Astrocyte (in vitro differentiated cells and primary cell): Measurements from ENCODE around the gene HNRNPUL2. TPM values are rescaled to one million over a fixed set of nuclear protein-coding genes. Genes with fewer than 3 reads are reported as not detected.

ENCODE experiments used
- DNase-seq: peaks from one replicate; pipeline ENCODE4 v3.0.0-alpha.2; 2010; ENCODE audit warnings: low read depth
- FAIRE-seq: peaks from 2 replicates; lab custom pipeline; 2011; peaks lifted over from hg19 to GRCh38; lab: Jason Lieb, UNC
- H2AFZ ChIP-seq: 2 replicates; pipeline ENCODE4 v1.6.0; 2012; ENCODE audit warnings: low read depth, low read length, inconsistent platforms
- H3K27ac ChIP-seq: 2 replicates; pipeline ENCODE4 v1.5.1; 2011; ENCODE audit warnings: low read depth, low read length, inconsistent platforms
- H3K27me3 ChIP-seq: 2 replicates; pipeline ENCODE4 v1.6.0; 2011; ENCODE audit warnings: low read length, inconsistent platforms; ENCODE audit not compliant: insufficient read depth
- H3K36me3 ChIP-seq: 2 replicates; pipeline ENCODE4 v1.5.1; 2011; ENCODE audit warnings: low read length, inconsistent platforms; ENCODE audit not compliant: insufficient read depth
- H3K4me1 ChIP-seq: 2 replicates; pipeline ENCODE4 v1.5.1; 2011; ENCODE audit warnings: low read length, inconsistent platforms; ENCODE audit not compliant: insufficient read depth
- H3K4me2 ChIP-seq: 2 replicates; pipeline ENCODE4 v1.6.0; 2012; ENCODE audit warnings: low read length, inconsistent platforms
- H3K4me3 ChIP-seq: 2 replicates; pipeline ENCODE4 v1.5.1; 2011; ENCODE audit warnings: low read depth, mild to moderate bottlenecking, low read length, inconsistent platforms; ENCODE audit not compliant: insufficient read depth
- H3K79me2 ChIP-seq: 2 replicates; pipeline ENCODE4 v1.6.0; 2012; ENCODE audit warnings: mild to moderate bottlenecking, low read length, inconsistent platforms; ENCODE audit not compliant: insufficient read depth
- H3K9ac ChIP-seq: 2 replicates; pipeline ENCODE4 v1.6.0; 2012; ENCODE audit warnings: mild to moderate bottlenecking, low read length, inconsistent platforms
- H3K9me3 ChIP-seq: 2 replicates; pipeline ENCODE4 v1.5.1; 2012; ENCODE audit warnings: low read depth, mild to moderate bottlenecking, low read length, inconsistent platforms; ENCODE audit not compliant: insufficient read depth
- H4K20me1 ChIP-seq: 2 replicates; pipeline ENCODE4 v1.6.0; 2012; ENCODE audit warnings: low read length, inconsistent platforms; ENCODE audit not compliant: insufficient read depth
- H3K27ac Mint-ChIP-seq: one replicate; pipeline ENCODE4 v1.8.0; 2021; ENCODE audit warnings: mild to moderate bottlenecking, mixed read lengths; ENCODE audit not compliant: unreplicated experiment
- H3K27me3 Mint-ChIP-seq: one replicate; pipeline ENCODE4 v1.8.0; 2021; ENCODE audit warnings: low read depth, mixed read lengths; ENCODE audit not compliant: unreplicated experiment
- H3K36me3 Mint-ChIP-seq: one replicate; pipeline ENCODE4 v1.8.0; 2021; ENCODE audit warnings: low read depth, mixed read lengths; ENCODE audit not compliant: unreplicated experiment
- H3K4me1 Mint-ChIP-seq: one replicate; pipeline ENCODE4 v1.8.0; 2021; ENCODE audit warnings: low read depth, mixed read lengths; ENCODE audit not compliant: unreplicated experiment
- H3K4me3 Mint-ChIP-seq: one replicate; pipeline ENCODE4 v1.8.0; 2021; ENCODE audit warnings: mild to moderate bottlenecking, moderate library complexity, mixed read lengths; ENCODE audit not compliant: unreplicated experiment
- H3K9me3 Mint-ChIP-seq: one replicate; pipeline ENCODE4 v1.8.0; 2021; ENCODE audit warnings: mild to moderate bottlenecking, mixed read lengths; ENCODE audit not compliant: unreplicated experiment
- EZH2 ChIP-seq: IDR thresholded peaks from 2 replicates; pipeline ENCODE4 v1.6.1; 2012; ENCODE audit warnings: mild to moderate bottlenecking, low read length, inconsistent platforms; ENCODE audit not compliant: insufficient read depth
- total RNA-seq: library from RNA; stranded (reverse); gene quantifications from 2 replicates; pipeline ENCODE4 v1.2.1, GENCODE V29; 2021
- TF ChIP-seq, protein P1 (sequence below): IDR thresholded peaks from 2 replicates; pipeline ENCODE4 v1.5.1; 2011; ENCODE audit warnings: low read depth, mild to moderate bottlenecking, inconsistent platforms, low read length, moderate library complexity; ENCODE audit not compliant: insufficient read depth

HNRNPUL2 gene
- total RNA-seq, 1 donor from 2014 or later = 40.0 TPM

DNA sequence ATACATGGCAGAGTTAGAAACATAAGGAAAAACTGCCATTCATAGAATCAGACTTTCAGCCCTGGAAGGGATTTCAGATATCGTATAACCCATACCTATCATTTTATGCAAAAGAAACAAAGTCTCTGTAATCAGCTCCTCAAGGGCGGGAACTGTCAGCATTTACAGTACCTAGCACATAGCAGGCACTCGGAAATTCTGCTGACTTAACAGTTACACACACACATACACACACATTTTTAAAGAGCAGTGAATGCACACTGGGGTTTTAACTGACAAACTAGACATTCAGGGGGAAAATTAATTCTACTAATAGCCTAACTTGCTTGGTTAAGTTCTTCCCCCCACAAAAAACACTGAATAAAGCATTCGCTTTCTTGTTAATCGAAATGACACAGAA lies 11.1 kb downstream of the HNRNPUL2 start:
- H3K4me3 ChIP-seq = no peak overlapping the region
- H3K79me2 ChIP-seq = peaks cover 69% of the 10 kb centered on the region
- DNase-seq (no peak), FAIRE-seq (no peak)
- peaks cover 31% of the 10 kb centered on the region for H4K20me1 ChIP-seq
- H3K36me3 ChIP-seq = peaks cover 86% of the 10 kb centered on the region
- TF ChIP-seq EZH2 = no peak
- TF ChIP-seq, protein P1, sequence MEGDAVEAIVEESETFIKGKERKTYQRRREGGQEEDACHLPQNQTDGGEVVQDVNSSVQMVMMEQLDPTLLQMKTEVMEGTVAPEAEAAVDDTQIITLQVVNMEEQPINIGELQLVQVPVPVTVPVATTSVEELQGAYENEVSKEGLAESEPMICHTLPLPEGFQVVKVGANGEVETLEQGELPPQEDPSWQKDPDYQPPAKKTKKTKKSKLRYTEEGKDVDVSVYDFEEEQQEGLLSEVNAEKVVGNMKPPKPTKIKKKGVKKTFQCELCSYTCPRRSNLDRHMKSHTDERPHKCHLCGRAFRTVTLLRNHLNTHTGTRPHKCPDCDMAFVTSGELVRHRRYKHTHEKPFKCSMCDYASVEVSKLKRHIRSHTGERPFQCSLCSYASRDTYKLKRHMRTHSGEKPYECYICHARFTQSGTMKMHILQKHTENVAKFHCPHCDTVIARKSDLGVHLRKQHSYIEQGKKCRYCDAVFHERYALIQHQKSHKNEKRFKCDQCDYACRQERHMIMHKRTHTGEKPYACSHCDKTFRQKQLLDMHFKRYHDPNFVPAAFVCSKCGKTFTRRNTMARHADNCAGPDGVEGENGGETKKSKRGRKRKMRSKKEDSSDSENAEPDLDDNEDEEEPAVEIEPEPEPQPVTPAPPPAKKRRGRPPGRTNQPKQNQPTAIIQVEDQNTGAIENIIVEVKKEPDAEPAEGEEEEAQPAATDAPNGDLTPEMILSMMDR = no peak
- peaks cover 33% of the 10 kb centered on the region for H3K36me3 Mint-ChIP-seq
- peaks cover 18% of the 10 kb centered on the region for H3K4me1 Mint-ChIP-seq
- no peaks in the 10 kb centered on the region for H3K27me3 ChIP-seq
- no peaks in the 10 kb centered on the region for H3K9me3 ChIP-seq
- H3K27me3 Mint-ChIP-seq = no peaks in the 10 kb centered on the region
- no peak overlapping the region for H3K4me3 Mint-ChIP-seq
- H3K4me1 ChIP-seq = no peaks in the 10 kb centered on the region
- no peak overlapping the region for H3K4me2 ChIP-seq
- no peak overlapping the region for H3K9ac ChIP-seq
- H3K9me3 Mint-ChIP-seq = no peaks in the 10 kb centered on the region
- no peak overlapping the region for H3K27ac ChIP-seq
- no peak overlapping the region for H3K27ac Mint-ChIP-seq
- H2AFZ ChIP-seq = no peak overlapping the region

DNA sequence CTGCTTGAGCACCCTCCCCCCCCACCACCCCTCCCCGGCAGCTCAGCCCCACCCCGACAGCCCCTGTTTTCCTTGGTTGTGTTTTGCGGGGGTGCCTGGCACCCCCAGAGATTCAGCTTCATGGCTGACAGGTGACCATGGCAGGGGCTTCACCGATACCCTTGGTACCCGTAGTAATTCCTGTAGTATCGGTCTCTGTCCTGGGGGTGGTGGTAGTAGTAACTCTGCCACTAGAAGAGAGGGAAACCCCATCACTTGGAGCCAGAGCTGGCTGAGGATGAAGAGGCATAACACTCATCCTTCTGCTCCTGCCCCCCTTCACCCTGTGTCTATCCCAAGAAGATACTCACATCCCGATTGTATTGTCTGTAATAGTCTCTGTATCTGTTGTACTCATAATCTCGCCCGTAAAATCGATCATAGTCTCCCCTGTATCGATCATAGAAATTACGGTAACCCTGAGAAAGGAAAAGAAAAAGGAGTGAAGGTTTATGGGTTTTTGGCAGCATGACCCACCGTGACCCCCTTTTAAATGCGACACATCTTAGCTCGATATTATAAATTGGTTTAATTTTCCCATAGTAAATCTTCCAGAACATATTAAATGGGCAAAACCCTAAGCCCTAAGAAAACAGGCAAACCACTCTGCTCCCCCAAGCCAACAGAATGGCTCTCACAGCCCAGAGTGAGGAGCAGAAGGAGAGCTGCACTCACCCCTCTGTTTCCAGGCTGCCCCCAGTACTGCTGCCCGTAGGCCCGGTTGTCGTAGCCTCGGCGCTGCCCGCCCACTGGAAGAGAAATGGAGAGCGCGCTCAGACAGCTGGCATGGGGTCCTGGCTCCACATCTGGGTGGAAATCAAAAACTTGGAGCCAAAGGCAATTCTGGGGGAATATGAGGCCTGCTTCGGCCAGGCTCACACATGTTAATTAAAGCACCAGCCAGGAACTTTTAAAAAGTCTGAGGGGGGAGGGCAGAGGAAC lies 11.8 kb downstream of the HNRNPUL2 start:
- Mint-ChIP-seq H3K4me3 (no peak overlapping the region), H3K27ac (peak overlapping the region; percentile 27), H3K36me3 (peaks cover 32% of the 10 kb centered on the region), H3K4me1 (peaks cover 18% of the 10 kb centered on the region), H3K27me3 (no peaks in the 10 kb centered on the region), H3K9me3 (no peaks in the 10 kb centered on the region)
- Histone ChIP-seq H3K27me3 (no peaks in the 10 kb centered on the region), H3K36me3 (peaks cover 86% of the 10 kb centered on the region), H3K27ac (no peak overlapping the region), H3K9me3 (no peaks in the 10 kb centered on the region), H4K20me1 (peaks cover 29% of the 10 kb centered on the region), H3K9ac (no peak overlapping the region), H3K4me3 (no peak overlapping the region), H2AFZ (no peak overlapping the region), H3K79me2 (peaks cover 64% of the 10 kb centered on the region), H3K4me2 (no peak overlapping the region), H3K4me1 (no peaks in the 10 kb centered on the region)
- TF ChIP-seq, protein P1 = no peak
- TF ChIP-seq EZH2 = no peak
- DNase-seq = no peak
- no peak for FAIRE-seq

DNA sequence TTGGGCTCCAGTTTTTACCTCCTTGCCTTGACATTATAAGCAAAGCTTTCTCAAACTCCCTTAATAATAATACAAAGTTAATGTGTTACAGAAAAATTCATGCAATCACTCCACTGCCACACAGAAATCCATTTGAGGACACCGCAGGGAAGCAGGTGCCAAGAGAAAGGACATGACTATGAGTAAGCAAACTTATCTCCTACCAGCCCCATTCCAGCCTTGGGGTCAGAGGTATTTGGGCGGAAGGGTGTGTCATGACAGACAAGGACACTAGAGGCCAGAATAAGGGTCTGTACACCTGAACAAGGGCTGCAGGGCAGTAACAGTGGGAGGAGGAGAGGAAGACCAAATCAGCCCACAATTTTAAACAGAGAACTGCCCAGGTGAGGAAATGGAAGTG lies 13.9 kb downstream of the HNRNPUL2 start:
- Histone ChIP-seq H3K27ac (no peak overlapping the region), H3K4me3 (no peak overlapping the region), H4K20me1 (peaks cover 20% of the 10 kb centered on the region), H3K9me3 (no peaks in the 10 kb centered on the region), H3K36me3 (peaks cover 71% of the 10 kb centered on the region), H2AFZ (no peak overlapping the region), H3K79me2 (peaks cover 47% of the 10 kb centered on the region), H3K4me1 (peaks cover 16% of the 10 kb centered on the region), H3K9ac (no peak overlapping the region), H3K27me3 (no peaks in the 10 kb centered on the region), H3K4me2 (no peak overlapping the region)
- Mint-ChIP-seq H3K36me3 (peaks cover 32% of the 10 kb centered on the region), H3K27me3 (no peaks in the 10 kb centered on the region), H3K4me3 (peak overlapping the region; percentile 31), H3K27ac (peak overlapping the region; percentile 70), H3K9me3 (no peaks in the 10 kb centered on the region), H3K4me1 (peaks cover 26% of the 10 kb centered on the region)
- no peak for TF ChIP-seq EZH2
- TF ChIP-seq, protein P1 = no peak
- DNase-seq (no peak), FAIRE-seq (no peak)
